Measurements from ENCODE around the gene INO80B. TPM values are rescaled to one million over a fixed set of nuclear protein-coding genes. Genes with fewer than 3 reads are reported as not detected.

INO80B gene
- polyA plus RNA-seq, 1 donor (not counting 4 experiments of a cell fraction or from before 2014, with no cell fraction given) = 18.8 TPM

- dilution Hi-C loops (cut with MboI; ENCODE audit: extremely low pct_ligation_motif_present, low sequenced_read_pairs) = no loop called here
- peaks cover 4% of the 10 kb centered on the region for H3K79me2 ChIP-seq (ENCODE audit: control insufficient read depth, insufficient read depth, low read length)
- H3K9me1 ChIP-seq (ENCODE audit: control insufficient read depth, extremely low read depth, insufficient read depth, low read length) = no peaks in the 10 kb centered on the region
- no peak overlapping the region for H3K27ac ChIP-seq (ENCODE audit: control insufficient read depth, insufficient read depth, low read length)
- peaks cover 13% of the 10 kb centered on the region for H3K4me1 ChIP-seq (ENCODE audit: control insufficient read depth, extremely low read depth, insufficient read depth, low read length)
- H3K36me3 ChIP-seq (ENCODE audit: control insufficient read depth in 2 of 2, extremely low read depth in 1 of 2, insufficient read depth in 2 of 2, low read length in 2 of 2) = peaks cover 32 to 38% of the 10 kb centered on the region in 2 experiments
- H3K4me2 ChIP-seq (ENCODE audit: control insufficient read depth, extremely low read depth, insufficient read depth, low read depth, low read length) = no peak overlapping the region
- TF ChIP-seq, protein P1, sequence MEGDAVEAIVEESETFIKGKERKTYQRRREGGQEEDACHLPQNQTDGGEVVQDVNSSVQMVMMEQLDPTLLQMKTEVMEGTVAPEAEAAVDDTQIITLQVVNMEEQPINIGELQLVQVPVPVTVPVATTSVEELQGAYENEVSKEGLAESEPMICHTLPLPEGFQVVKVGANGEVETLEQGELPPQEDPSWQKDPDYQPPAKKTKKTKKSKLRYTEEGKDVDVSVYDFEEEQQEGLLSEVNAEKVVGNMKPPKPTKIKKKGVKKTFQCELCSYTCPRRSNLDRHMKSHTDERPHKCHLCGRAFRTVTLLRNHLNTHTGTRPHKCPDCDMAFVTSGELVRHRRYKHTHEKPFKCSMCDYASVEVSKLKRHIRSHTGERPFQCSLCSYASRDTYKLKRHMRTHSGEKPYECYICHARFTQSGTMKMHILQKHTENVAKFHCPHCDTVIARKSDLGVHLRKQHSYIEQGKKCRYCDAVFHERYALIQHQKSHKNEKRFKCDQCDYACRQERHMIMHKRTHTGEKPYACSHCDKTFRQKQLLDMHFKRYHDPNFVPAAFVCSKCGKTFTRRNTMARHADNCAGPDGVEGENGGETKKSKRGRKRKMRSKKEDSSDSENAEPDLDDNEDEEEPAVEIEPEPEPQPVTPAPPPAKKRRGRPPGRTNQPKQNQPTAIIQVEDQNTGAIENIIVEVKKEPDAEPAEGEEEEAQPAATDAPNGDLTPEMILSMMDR (optimal IDR thresholded peaks at IDR 0.05 in 1 of 3, IDR thresholded peaks at IDR 0.05 in 1 of 3, conservative IDR thresholded peaks at IDR 0.05 in 1 of 3; ENCODE audit: extremely low read depth in 1 of 3, insufficient read depth in 2 of 3, low read length in 3 of 3) = no peak
- TF ChIP-seq EZH2 (IDR thresholded peaks at IDR 0.05; ENCODE audit: low read length) = no peak
- H3K4me3 ChIP-seq (ENCODE audit: control insufficient read depth in 2 of 3, extremely low read depth in 1 of 3, insufficient read depth in 2 of 3, low read depth in 1 of 3, low read length in 3 of 3) = no peak overlapping the region
- no peak overlapping the region for H3K9ac ChIP-seq (ENCODE audit: control insufficient read depth, extremely low read depth, insufficient read depth, low read length)
- FAIRE-seq = no peak
- H3K27me3 ChIP-seq (ENCODE audit: control insufficient read depth, extremely low read depth, insufficient read depth, low read length) = peaks cover 12% of the 10 kb centered on the region
- no peak for DNase-seq (ENCODE audit: low read depth, low spot score)
- no peaks in the 10 kb centered on the region for H3K9me3 ChIP-seq (ENCODE audit: control insufficient read depth, low read depth, low read length)
- no peaks in the 10 kb centered on the region for H4K20me1 ChIP-seq (ENCODE audit: control insufficient read depth, extremely low read depth, insufficient read depth, low read length)
- H2AFZ ChIP-seq (ENCODE audit: control insufficient read depth, low read length) = no peak overlapping the region
Measured at GRCh38 chr2:74493546-74493945, 38.7 kb downstream of the INO80B start.

GRCh38 chr2:74495440-74495839 lies 40.6 kb downstream of the INO80B start:
- dilution Hi-C loops (cut with MboI; ENCODE audit: extremely low pct_ligation_motif_present, low sequenced_read_pairs) = no loop called here
- no peak for FAIRE-seq

More at GRCh38 chr2:74495440-74495839, 40.6 kb downstream of the INO80B start:
- Histone ChIP-seq H3K36me3 (ENCODE audit: control insufficient read depth in 2 of 2, extremely low read depth in 1 of 2, insufficient read depth in 2 of 2, low read length in 2 of 2) (peaks cover 28 to 33% of the 10 kb centered on the region in 2 experiments), H3K4me2 (ENCODE audit: control insufficient read depth, extremely low read depth, insufficient read depth, low read depth, low read length) (no peak overlapping the region), H3K4me3 (ENCODE audit: control insufficient read depth in 2 of 3, extremely low read depth in 1 of 3, insufficient read depth in 2 of 3, low read depth in 1 of 3, low read length in 3 of 3) (no peak overlapping the region), H3K79me2 (ENCODE audit: control insufficient read depth, insufficient read depth, low read length) (no peaks in the 10 kb centered on the region), H2AFZ (ENCODE audit: control insufficient read depth, low read length) (no peak overlapping the region), H3K4me1 (ENCODE audit: control insufficient read depth, extremely low read depth, insufficient read depth, low read length) (peaks cover 18% of the 10 kb centered on the region), H3K9me3 (ENCODE audit: control insufficient read depth, low read depth, low read length) (no peaks in the 10 kb centered on the region), H3K9me1 (ENCODE audit: control insufficient read depth, extremely low read depth, insufficient read depth, low read length) (no peaks in the 10 kb centered on the region), H3K27me3 (ENCODE audit: control insufficient read depth, extremely low read depth, insufficient read depth, low read length) (peaks cover 29% of the 10 kb centered on the region), H4K20me1 (ENCODE audit: control insufficient read depth, extremely low read depth, insufficient read depth, low read length) (no peaks in the 10 kb centered on the region), H3K9ac (ENCODE audit: control insufficient read depth, extremely low read depth, insufficient read depth, low read length) (no peak overlapping the region), H3K27ac (ENCODE audit: control insufficient read depth, insufficient read depth, low read length) (no peak overlapping the region)
- TF ChIP-seq, protein P1 (optimal IDR thresholded peaks at IDR 0.05 in 1 of 3, IDR thresholded peaks at IDR 0.05 in 1 of 3, conservative IDR thresholded peaks at IDR 0.05 in 1 of 3; ENCODE audit: extremely low read depth in 1 of 3, insufficient read depth in 2 of 3, low read length in 3 of 3) = no peak
- TF ChIP-seq EZH2 (IDR thresholded peaks at IDR 0.05; ENCODE audit: low read length) = no peak
- DNase-seq (ENCODE audit: low read depth, low spot score) = no peak

Data from keratinocyte (primary cell).